Keratinocyte (primary cell): Measurements from ENCODE around the gene MMP11. TPM values are rescaled to one million over a fixed set of nuclear protein-coding genes. Genes with fewer than 3 reads are reported as not detected.

ENCODE experiments used
- DNase-seq: peaks from one replicate; pipeline ENCODE4 v3.0.0-alpha.2; 2011; ENCODE audit warnings: low read depth, missing footprints, low spot score
- FAIRE-seq: peaks from 2 replicates; lab custom pipeline; 2011; peaks lifted over from hg19 to GRCh38; lab: Jason Lieb, UNC
- H2AFZ ChIP-seq: 2 replicates; pipeline ENCODE4 v1.6.0; 2012; ENCODE audit warnings: low read length, control low read depth, inconsistent platforms; ENCODE audit not compliant: control insufficient read depth
- H3K27ac ChIP-seq: 2 replicates; pipeline ENCODE4 v1.5.1; 2011; ENCODE audit warnings: low read length; ENCODE audit not compliant: control insufficient read depth, insufficient read depth
- H3K27me3 ChIP-seq: 3 replicates; pipeline ENCODE4 v1.6.0; 2011; ENCODE audit warnings: low read length; ENCODE audit not compliant: control insufficient read depth, insufficient read depth; ENCODE audit errors: extremely low read depth
- H3K36me3 ChIP-seq, 2 experiments: 2 replicates in 1 of 2; 3 replicates in 1 of 2; pipeline ENCODE4 v1.5.1; 2011; ENCODE audit warnings: low read length in 2 of 2, mild to moderate bottlenecking in 1 of 2; ENCODE audit not compliant: control insufficient read depth in 2 of 2, insufficient read depth in 2 of 2; ENCODE audit errors: extremely low read depth in 1 of 2
- H3K4me1 ChIP-seq: 3 replicates; pipeline ENCODE4 v1.5.1; 2011; ENCODE audit warnings: low read length; ENCODE audit not compliant: control insufficient read depth, insufficient read depth; ENCODE audit errors: extremely low read depth
- H3K4me2 ChIP-seq: 3 replicates; pipeline ENCODE4 v1.6.0; 2011; ENCODE audit warnings: low read depth, low read length; ENCODE audit not compliant: control insufficient read depth, insufficient read depth; ENCODE audit errors: extremely low read depth
- H3K4me3 ChIP-seq, 3 experiments: fragments of 200-600 bp in 1 of 3; sonication (generic) in 1 of 3; 2 replicates in 2 of 3; 3 replicates in 1 of 3; pipeline ENCODE4 v1.5.1; 2011 to 2016; ENCODE audit warnings: low read length in 3 of 3, mild to moderate bottlenecking in 3 of 3, control low read depth in 2 of 3, inconsistent platforms in 1 of 3, low read depth in 1 of 3, mixed read lengths in 1 of 3, mixed run types in 1 of 3, moderate library complexity in 1 of 3; ENCODE audit not compliant: control insufficient read depth in 2 of 3, insufficient read depth in 2 of 3; ENCODE audit errors: extremely low read depth in 1 of 3
- H3K79me2 ChIP-seq: 2 replicates; pipeline ENCODE4 v1.6.0; 2012; ENCODE audit warnings: low read length; ENCODE audit not compliant: control insufficient read depth, insufficient read depth
- H3K9ac ChIP-seq: 3 replicates; pipeline ENCODE4 v1.6.0; 2011; ENCODE audit warnings: low read length; ENCODE audit not compliant: control insufficient read depth, insufficient read depth; ENCODE audit errors: extremely low read depth
- H3K9me1 ChIP-seq: 3 replicates; pipeline ENCODE4 v1.6.0; 2011; ENCODE audit warnings: low read length; ENCODE audit not compliant: control insufficient read depth, insufficient read depth; ENCODE audit errors: extremely low read depth
- H3K9me3 ChIP-seq: 2 replicates; pipeline ENCODE4 v1.5.1; 2012; ENCODE audit warnings: low read depth, low read length; ENCODE audit not compliant: control insufficient read depth
- H4K20me1 ChIP-seq: 3 replicates; pipeline ENCODE4 v1.6.0; 2011; ENCODE audit warnings: low read length; ENCODE audit not compliant: control insufficient read depth, insufficient read depth; ENCODE audit errors: extremely low read depth
- EZH2 ChIP-seq: IDR thresholded peaks from one replicate; pipeline ENCODE4 v1.6.1; 2012; ENCODE audit warnings: inconsistent platforms, mild to moderate bottlenecking, low read length, moderate library complexity
- dilution Hi-C: fragments of 300-500 bp; cut with MboI; formaldehyde crosslinking; loops from one replicate; pipeline ENCODE4 v1.7.0; 2020; ENCODE audit warnings: low sequenced_read_pairs; ENCODE audit not compliant: extremely low pct_ligation_motif_present
- polyA plus RNA-seq, 5 experiments: library from polyadenylated mRNA; depleted of rRNA in 3 of 5; stranded (reverse) in 3 of 5; stranded (forward) in 1 of 5; unstranded in 1 of 5; fragments of >200 nt; gene quantifications; 1 replicate in 1 of 5; 2 replicates in 3 of 5; 3 replicates in 1 of 5; pipeline versions ENCODE4 v1.2.1 to v1.2.3, GENCODE V29; 2011 to 2012; ENCODE audit warnings: missing spikeins in 2 of 5, low read depth in 1 of 5, low replicate concordance in 1 of 5
- TF ChIP-seq, protein P1 (sequence below), 3 experiments: IDR thresholded peaks in 1 of 3; conservative IDR thresholded peaks in 1 of 3; optimal IDR thresholded peaks in 1 of 3; 2 replicates in 2 of 3; 3 replicates in 1 of 3; pipeline versions ENCODE3 to v1.5.1; 2011; ENCODE audit warnings: low read length in 3 of 3, mild to moderate bottlenecking in 3 of 3, moderate library complexity in 2 of 3, control low read depth in 1 of 3, inconsistent platforms in 1 of 3; ENCODE audit not compliant: insufficient read depth in 2 of 3; ENCODE audit errors: extremely low read depth in 1 of 3

The MMP11 gene
- polyA plus RNA-seq, 1 donor (not counting 4 experiments of a cell fraction or from before 2014, with no cell fraction given) = 0.13 TPM

DNA sequence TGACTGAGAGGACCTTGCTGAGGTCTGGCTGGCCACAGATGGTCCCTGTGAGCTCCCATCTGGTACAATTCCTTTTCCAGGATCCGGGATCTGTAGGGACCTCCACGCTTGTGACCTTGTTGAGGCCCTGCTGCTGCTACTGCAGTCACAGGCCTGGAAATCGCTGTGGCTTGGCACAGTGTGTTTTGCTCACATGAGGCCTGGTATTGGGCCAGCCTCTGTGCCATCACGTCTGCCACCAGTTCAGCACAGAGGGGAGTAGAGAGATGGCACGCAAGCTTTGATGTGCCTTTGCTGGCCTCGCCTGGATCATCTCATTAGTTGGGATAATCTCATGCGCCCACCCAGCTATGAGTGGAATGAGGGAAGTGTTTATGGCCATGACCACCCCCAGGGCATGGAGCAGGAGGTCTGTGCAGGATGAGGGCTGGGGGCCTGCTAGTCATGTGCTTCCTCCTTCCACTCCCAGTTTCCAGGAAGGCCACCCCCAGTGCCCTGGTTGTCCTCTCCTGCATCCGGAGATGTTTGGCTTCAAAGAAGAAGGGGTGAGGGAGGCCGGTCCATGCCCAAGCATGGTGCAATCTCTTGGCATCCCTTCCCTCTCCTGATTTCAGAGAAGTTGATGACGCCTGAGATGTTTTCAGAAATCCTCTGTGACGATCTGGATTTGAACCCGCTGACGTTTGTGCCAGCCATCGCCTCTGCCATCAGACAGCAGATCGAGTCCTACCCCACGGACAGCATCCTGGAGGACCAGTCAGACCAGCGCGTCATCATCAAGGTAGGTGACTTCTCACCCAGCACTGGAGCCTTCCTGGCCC lies 43.7 kb downstream of the MMP11 start:
- H3K27ac ChIP-seq = no peak overlapping the region
- H3K27me3 ChIP-seq = no peaks in the 10 kb centered on the region
- no peak overlapping the region for H3K4me2 ChIP-seq

DNA sequence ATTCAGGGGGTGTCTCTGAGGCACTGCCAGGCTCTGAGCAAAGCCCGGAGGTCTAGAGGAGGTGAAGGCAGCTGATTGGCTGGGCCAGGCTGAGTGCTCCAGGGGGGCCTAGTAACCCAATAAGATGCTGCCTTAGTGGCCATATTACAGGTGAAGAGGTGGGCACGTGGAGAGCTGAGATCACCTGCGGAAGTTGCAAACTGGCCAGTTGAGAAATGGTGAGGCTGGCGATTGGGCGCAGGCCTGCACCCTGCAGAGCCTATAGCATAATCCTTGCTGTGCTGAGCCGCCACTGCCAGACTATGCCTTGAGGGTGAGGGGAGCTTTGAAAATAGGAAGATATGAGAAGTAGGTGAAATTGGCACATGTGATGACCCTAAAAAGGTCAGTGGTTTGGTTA lies 44.5 kb downstream of the MMP11 start:
- dilution Hi-C loops = no loop called here
- FAIRE-seq = no peak
- no peaks in the 10 kb centered on the region for H3K27me3 ChIP-seq

More for the DNA sequence above, 43.7 kb downstream of the MMP11 start:
- FAIRE-seq (no peak), DNase-seq (no peak)
- Histone ChIP-seq H3K9me1 (no peaks in the 10 kb centered on the region), H4K20me1 (no peaks in the 10 kb centered on the region), H3K4me1 (peaks cover 4% of the 10 kb centered on the region), H2AFZ (no peak overlapping the region), H3K9me3 (no peaks in the 10 kb centered on the region), H3K4me3 (no peak overlapping the region), H3K79me2 (no peaks in the 10 kb centered on the region), H3K36me3 (peaks cover 8 to 12% of the 10 kb centered on the region in 2 experiments), H3K9ac (no peak overlapping the region)
- dilution Hi-C loops = no loop called here
- TF ChIP-seq EZH2 = no peak
- TF ChIP-seq, protein P1, sequence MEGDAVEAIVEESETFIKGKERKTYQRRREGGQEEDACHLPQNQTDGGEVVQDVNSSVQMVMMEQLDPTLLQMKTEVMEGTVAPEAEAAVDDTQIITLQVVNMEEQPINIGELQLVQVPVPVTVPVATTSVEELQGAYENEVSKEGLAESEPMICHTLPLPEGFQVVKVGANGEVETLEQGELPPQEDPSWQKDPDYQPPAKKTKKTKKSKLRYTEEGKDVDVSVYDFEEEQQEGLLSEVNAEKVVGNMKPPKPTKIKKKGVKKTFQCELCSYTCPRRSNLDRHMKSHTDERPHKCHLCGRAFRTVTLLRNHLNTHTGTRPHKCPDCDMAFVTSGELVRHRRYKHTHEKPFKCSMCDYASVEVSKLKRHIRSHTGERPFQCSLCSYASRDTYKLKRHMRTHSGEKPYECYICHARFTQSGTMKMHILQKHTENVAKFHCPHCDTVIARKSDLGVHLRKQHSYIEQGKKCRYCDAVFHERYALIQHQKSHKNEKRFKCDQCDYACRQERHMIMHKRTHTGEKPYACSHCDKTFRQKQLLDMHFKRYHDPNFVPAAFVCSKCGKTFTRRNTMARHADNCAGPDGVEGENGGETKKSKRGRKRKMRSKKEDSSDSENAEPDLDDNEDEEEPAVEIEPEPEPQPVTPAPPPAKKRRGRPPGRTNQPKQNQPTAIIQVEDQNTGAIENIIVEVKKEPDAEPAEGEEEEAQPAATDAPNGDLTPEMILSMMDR (optimal IDR thresholded peaks at IDR 0.05 in 1 of 3, IDR thresholded peaks at IDR 0.05 in 1 of 3, conservative IDR thresholded peaks at IDR 0.05 in 1 of 3; ENCODE audit: extremely low read depth in 1 of 3, insufficient read depth in 2 of 3, low read length in 3 of 3) = no peak

More for the DNA sequence above, 44.5 kb downstream of the MMP11 start:
- TF ChIP-seq EZH2 = no peak
- TF ChIP-seq, protein P1 (optimal IDR thresholded peaks at IDR 0.05 in 1 of 3, IDR thresholded peaks at IDR 0.05 in 1 of 3, conservative IDR thresholded peaks at IDR 0.05 in 1 of 3; ENCODE audit: extremely low read depth in 1 of 3, insufficient read depth in 2 of 3, low read length in 3 of 3) = no peak
- no peak for DNase-seq
- no peaks in the 10 kb centered on the region for H3K9me1 ChIP-seq
- H2AFZ ChIP-seq = no peak overlapping the region
- no peak overlapping the region for H3K9ac ChIP-seq
- H4K20me1 ChIP-seq = no peaks in the 10 kb centered on the region
- peaks cover 4% of the 10 kb centered on the region for H3K4me1 ChIP-seq
- peaks cover 11 to 12% of the 10 kb centered on the region in 2 experiments for H3K36me3 ChIP-seq
- H3K4me2 ChIP-seq = no peak overlapping the region
- H3K79me2 ChIP-seq = no peaks in the 10 kb centered on the region
- H3K27ac ChIP-seq = no peak overlapping the region
- no peaks in the 10 kb centered on the region for H3K9me3 ChIP-seq
- H3K4me3 ChIP-seq = no peak overlapping the region
